Smooth muscle cell (in vitro differentiated cells): Measurements from ENCODE around the gene DPYSL4. TPM values are rescaled to one million over a fixed set of nuclear protein-coding genes. Genes with fewer than 3 reads are reported as not detected.

ENCODE experiments used
- DNase-seq: peaks from one replicate; lab custom pipeline; 2025; ENCODE audit not compliant: unreplicated experiment; lab: John Stamatoyannopoulos, UW
- H2AFZ ChIP-seq: fragments of 200-600 bp; sonication (generic); 2 replicates; pipeline ENCODE4 v1.6.0; 2016; ENCODE audit warnings: antibody characterized with exemption, low read depth, mild to moderate bottlenecking
- H3F3A ChIP-seq: fragments of 200-600 bp; sonication (generic); 2 replicates; pipeline ENCODE4 v1.6.0; 2017; ENCODE audit warnings: antibody characterized with exemption, low read depth
- H3K27ac ChIP-seq: fragments of 200-600 bp; sonication (generic); 2 replicates; pipeline ENCODE4 v1.5.1; 2016; ENCODE audit warnings: low read depth, mild to moderate bottlenecking
- H3K27me3 ChIP-seq: fragments of 200-600 bp; sonication (generic); 2 replicates; pipeline ENCODE4 v1.6.1; 2016; ENCODE audit warnings: low read depth, mild to moderate bottlenecking
- H3K36me3 ChIP-seq: fragments of 200-600 bp; sonication (generic); 2 replicates; pipeline ENCODE4 v1.5.1; 2016; ENCODE audit warnings: low read depth
- H3K4me1 ChIP-seq: fragments of 200-600 bp; sonication (generic); 2 replicates; pipeline ENCODE4 v1.5.1; 2016; ENCODE audit warnings: low read depth
- H3K4me2 ChIP-seq: fragments of 200-600 bp; sonication (generic); 2 replicates; pipeline ENCODE4 v1.6.0; 2016; ENCODE audit warnings: mild to moderate bottlenecking
- H3K4me3 ChIP-seq: fragments of 200-600 bp; sonication (generic); 2 replicates; pipeline ENCODE4 v1.5.1; 2016; ENCODE audit warnings: mild to moderate bottlenecking
- H3K79me2 ChIP-seq: fragments of 200-600 bp; sonication (generic); 2 replicates; pipeline ENCODE4 v1.6.0; 2016; ENCODE audit warnings: low read depth, mild to moderate bottlenecking
- H3K9ac ChIP-seq: fragments of 200-600 bp; sonication (generic); 2 replicates; pipeline ENCODE4 v1.6.0; 2016; ENCODE audit warnings: low read depth
- H3K9me3 ChIP-seq: fragments of 200-600 bp; sonication (generic); replicated peaks from 2 replicates; pipeline ENCODE4 v1.5.1; 2016; ENCODE audit warnings: low read depth
- H4K20me1 ChIP-seq: fragments of 200-600 bp; sonication (generic); 2 replicates; pipeline ENCODE4 v1.6.0; 2016; ENCODE audit warnings: low read depth
- WGBS: methylation state at CpG from one replicate; pipeline ENCODE4 v1.1.7; 2016; ENCODE audit warnings: low lambda C conversion rate; 5-methylcytosine and 5-hydroxymethylcytosine counted together
- polyA plus RNA-seq: library from polyadenylated mRNA; unstranded; fragments of >200 nt; fragmentation: Nextera tagmentation; extraction: Ambion mirVana; gene quantifications from 2 replicates; pipeline ENCODE4 v1.2.1, GENCODE V29; 2016
- total RNA-seq: library from RNA; depleted of rRNA; stranded (reverse); fragments of >200 nt; gene quantifications from 2 replicates; pipeline ENCODE4 v1.2.3, GENCODE V29; 2014
- TF ChIP-seq, protein P1 (sequence below): fragments of 200-600 bp; sonication (generic); IDR thresholded peaks from 2 replicates; pipeline ENCODE4 v1.5.1; 2017; ENCODE audit warnings: borderline replicate concordance, mild to moderate bottlenecking, antibody characterized with exemption; ENCODE audit not compliant: insufficient read depth, poor library complexity, severe bottlenecking

DPYSL4 gene
- total and polyA plus RNA-seq, 2 experiments from 2014 or later = 6.0 to 7.4 TPM

DNA sequence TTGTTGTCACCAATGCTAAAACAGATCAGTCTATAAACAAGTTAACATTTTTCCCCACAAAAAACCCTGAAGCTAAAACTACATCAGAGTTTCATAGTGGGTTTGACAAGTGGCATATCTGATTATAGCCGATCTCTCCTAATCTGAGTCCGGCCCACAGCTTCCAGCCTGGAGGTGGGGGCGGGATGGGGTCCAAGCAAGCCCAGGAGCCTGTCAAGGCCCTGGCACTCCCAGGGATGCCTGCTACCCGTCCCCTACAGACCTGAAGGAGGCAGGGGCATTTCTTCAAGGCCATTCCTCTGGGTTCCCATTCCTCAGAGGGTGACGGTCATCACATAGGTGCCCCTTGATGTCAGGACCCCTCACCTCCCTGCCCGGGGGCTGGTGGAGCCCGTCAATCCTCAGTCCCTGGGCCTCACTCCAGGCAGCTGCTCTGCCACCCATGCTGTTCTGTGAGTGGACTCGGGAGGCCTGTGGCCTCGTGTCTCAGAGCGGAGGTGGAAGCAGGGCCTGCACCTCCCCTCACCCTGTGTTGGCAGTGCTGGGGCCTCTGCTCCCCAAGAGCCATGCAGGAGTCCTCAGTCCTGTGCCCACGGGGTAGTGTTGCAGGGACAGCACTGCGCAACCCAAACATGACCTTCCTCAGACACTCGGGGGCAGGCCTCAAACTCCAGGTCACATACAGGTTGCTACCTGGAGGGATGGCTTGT is 8.8 kb downstream of the DPYSL4 start:
- no peak for DNase-seq
- Histone ChIP-seq H2AFZ (no peak overlapping the region), H4K20me1 (peaks cover 28% of the 10 kb centered on the region), H3K79me2 (no peaks in the 10 kb centered on the region), H3K9ac (no peak overlapping the region), H3K36me3 (no peaks in the 10 kb centered on the region), H3F3A (no peaks in the 10 kb centered on the region), H3K4me1 (no peaks in the 10 kb centered on the region), H3K4me2 (no peak overlapping the region), H3K4me3 (no peak overlapping the region), H3K27ac (no peak overlapping the region), H3K27me3 (no peaks in the 10 kb centered on the region), H3K9me3 (no peaks in the 10 kb centered on the region)
- 87% methylated on average over 13 of the region's 13 CpGs for WGBS
- TF ChIP-seq, protein P1, sequence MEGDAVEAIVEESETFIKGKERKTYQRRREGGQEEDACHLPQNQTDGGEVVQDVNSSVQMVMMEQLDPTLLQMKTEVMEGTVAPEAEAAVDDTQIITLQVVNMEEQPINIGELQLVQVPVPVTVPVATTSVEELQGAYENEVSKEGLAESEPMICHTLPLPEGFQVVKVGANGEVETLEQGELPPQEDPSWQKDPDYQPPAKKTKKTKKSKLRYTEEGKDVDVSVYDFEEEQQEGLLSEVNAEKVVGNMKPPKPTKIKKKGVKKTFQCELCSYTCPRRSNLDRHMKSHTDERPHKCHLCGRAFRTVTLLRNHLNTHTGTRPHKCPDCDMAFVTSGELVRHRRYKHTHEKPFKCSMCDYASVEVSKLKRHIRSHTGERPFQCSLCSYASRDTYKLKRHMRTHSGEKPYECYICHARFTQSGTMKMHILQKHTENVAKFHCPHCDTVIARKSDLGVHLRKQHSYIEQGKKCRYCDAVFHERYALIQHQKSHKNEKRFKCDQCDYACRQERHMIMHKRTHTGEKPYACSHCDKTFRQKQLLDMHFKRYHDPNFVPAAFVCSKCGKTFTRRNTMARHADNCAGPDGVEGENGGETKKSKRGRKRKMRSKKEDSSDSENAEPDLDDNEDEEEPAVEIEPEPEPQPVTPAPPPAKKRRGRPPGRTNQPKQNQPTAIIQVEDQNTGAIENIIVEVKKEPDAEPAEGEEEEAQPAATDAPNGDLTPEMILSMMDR = no peak

DNA sequence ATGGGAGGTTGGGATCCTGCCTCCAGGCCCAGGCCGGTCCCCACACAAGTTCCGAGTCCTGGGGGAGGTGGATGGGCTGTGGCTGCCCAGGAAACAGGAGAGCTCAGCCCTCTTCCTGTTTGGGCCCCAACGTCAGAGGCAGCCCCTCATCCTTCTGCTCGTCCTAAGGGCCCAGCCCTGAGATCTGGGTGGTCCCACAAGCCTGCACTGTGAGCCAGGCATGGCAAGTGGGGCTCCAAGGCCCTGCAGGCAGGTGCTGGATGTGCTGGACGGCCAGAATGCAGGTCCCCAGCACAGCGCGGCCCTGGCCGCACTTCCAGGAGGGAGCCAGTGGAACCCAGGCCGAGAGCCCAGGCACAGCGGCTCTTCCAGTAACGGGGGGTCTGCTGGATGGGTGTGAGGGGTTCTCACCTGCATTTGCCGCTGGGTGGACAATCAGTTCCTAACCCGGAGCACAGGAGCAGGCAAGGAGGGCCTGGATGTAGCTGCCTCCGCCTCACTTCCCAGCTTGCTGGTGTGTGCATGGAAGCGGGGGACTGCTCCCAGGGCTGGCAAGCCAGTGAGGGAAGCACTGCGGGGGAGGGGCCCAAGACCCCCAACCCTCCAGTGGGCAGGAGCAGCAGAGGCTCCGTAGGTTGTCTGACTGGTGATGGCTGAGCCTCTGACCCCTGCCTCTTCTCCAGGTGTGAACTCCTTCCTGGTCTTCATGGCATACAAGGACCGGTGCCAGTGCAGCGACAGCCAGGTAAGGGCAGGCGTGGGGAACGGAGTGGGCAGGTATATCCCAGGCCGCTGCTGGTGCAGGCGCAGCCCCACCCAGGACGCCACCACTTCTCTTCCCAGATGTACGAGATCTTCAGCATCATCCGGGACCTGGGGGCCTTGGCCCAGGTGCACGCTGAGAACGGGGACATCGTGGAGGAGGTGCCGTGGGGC is 9.7 kb downstream of the DPYSL4 start:
- Histone ChIP-seq H3K4me3 (no peak overlapping the region), H3K9me3 (no peaks in the 10 kb centered on the region)
- TF ChIP-seq, protein P1 = no peak

DNA sequence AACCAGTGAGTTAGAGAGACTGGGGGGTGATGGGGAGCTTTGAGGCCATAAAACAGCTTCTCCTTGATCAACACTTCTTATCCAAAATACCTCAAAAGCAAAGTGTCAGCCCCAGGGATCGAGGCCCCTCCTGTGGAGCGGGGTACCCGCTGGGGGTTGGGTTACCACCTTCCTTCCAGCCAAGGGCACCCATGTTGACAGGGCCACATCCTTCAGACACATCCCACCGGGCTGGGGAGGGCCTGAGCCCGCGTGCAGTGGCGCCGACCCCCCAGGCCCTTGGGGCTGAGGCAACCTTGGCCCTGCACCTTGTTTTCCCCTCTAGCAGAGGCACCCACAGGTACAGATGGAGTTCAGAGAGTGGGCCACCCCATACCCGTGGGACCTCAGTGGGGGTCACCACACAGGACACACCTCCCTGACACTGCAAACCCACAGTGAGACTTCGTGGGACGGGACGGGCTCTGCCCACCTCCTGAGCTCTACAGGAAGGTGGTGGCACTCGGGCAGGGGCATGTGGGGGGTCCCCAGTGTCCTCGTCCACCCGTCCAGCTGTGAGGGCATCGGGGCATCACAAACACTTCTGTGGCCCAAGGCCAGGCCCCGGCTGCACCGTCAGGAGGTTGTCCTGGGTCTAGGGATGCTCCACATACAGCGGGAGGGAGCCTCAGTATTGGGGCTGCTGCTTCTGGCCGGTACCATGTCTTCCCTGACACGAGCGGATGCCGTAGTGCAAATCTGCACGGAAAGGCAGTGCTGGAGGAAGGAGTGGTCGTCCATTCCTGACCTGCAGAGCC is 10.7 kb downstream of the DPYSL4 start:
- Histone ChIP-seq H3K27me3 (no peaks in the 10 kb centered on the region), H3K9ac (no peak overlapping the region), H3K27ac (no peak overlapping the region), H3K4me1 (no peaks in the 10 kb centered on the region), H3K4me3 (no peak overlapping the region), H4K20me1 (peaks cover 19% of the 10 kb centered on the region), H3K4me2 (no peak overlapping the region), H3F3A (no peaks in the 10 kb centered on the region), H2AFZ (no peak overlapping the region), H3K36me3 (no peaks in the 10 kb centered on the region), H3K79me2 (no peaks in the 10 kb centered on the region), H3K9me3 (no peaks in the 10 kb centered on the region)
- DNase-seq = no peak
- WGBS = 91% methylated on average over 22 of the region's 25 CpGs
- TF ChIP-seq, protein P1 = no peak

More for the DNA sequence above, 9.7 kb downstream of the DPYSL4 start:
- DNase-seq = no peak
- Histone ChIP-seq H4K20me1 (peaks cover 26% of the 10 kb centered on the region), H3K79me2 (no peaks in the 10 kb centered on the region), H3K36me3 (no peaks in the 10 kb centered on the region), H3K4me1 (no peaks in the 10 kb centered on the region), H3F3A (no peaks in the 10 kb centered on the region), H3K4me2 (no peak overlapping the region), H3K27ac (no peak overlapping the region), H3K27me3 (no peaks in the 10 kb centered on the region), H3K9ac (no peak overlapping the region), H2AFZ (no peak overlapping the region)
- 95% methylated on average over 28 of the region's 30 CpGs for WGBS
